Measurements from ENCODE around the gene UBE2U.
"Not testable (repeated sequence)": the region's sequence is repeated elsewhere in the genome, so short reads cannot be mapped to it uniquely, and the experiment has no call there.

UBE2U gene

DNA sequence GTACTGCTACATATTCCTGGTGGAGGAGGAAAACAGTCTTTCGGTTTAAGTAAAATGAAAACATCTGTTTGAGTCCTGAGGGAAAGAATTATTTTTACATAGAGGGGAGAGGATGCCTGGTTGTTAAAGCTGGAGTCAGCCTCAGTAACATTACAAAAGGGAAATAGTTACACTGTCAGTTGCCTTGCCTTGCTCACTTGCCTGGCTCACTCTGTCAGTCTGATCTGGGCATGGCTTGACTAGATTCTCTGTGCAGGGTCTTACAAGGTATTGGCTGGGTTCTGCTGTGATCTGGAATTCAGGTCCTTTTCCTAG is 8.4 kb upstream of the UBE2U start:
- Histone ChIP-seq H3K9ac (ENCODE audit: low read length) (no peak overlapping the region), H3K4me3 (ENCODE audit: low read length) (no peak overlapping the region), H3K9me3 (ENCODE audit: control insufficient read depth, low read length) (no peaks in the 10 kb centered on the region), H3K4me1 (ENCODE audit: control insufficient read depth, insufficient read depth, low read length) (no peaks in the 10 kb centered on the region), H3K27me3 (ENCODE audit: control insufficient read depth, insufficient read depth, low read length) (no peaks in the 10 kb centered on the region), H3K36me3 (ENCODE audit: control insufficient read depth, insufficient read depth, low read length) (no peaks in the 10 kb centered on the region)

DNA sequence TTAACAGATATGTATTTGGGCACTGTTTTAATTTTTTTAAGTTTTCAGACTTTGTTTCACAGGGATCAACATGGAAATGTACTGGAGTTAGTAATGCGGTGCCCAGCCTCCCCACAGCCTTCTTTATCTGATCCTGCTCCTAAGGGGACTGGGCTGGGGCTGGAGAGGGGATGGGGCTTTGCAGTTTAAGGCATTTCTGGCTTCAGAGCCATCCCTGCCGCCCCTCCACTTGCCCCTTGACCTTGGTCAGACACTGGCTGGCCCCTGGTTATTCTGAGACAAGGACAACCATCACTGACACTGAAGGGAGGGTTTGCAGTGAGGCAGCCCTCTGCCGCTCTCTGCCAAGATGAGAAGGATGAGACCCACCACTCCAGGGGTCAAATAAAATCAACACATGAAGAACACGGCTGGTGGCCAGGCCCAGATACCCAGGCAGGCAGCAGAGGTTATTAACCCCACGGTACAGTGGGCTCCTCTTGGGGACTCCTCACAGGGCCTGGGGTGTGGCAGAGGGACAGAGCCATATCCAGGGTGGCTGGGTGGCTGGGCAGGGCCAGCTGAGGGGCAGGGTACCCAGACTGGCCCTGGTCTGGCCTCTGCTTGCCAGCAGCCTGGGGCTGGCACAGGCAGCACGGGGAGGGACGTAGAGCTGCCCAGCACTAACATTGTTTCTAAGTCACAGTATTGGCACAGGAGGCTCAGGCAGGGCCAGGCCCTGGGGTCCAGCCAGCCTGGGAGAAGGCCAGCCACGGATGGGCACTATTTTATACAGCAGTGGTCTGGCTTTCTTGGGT is 7.2 kb upstream of the UBE2U start:
- Histone ChIP-seq H3K4me3 (ENCODE audit: low read length) (no peak overlapping the region), H3K27me3 (ENCODE audit: control insufficient read depth, insufficient read depth, low read length) (no peaks in the 10 kb centered on the region), H3K9me3 (ENCODE audit: control insufficient read depth, low read length) (no peaks in the 10 kb centered on the region), H3K36me3 (ENCODE audit: control insufficient read depth, insufficient read depth, low read length) (no peaks in the 10 kb centered on the region), H3K4me1 (ENCODE audit: control insufficient read depth, insufficient read depth, low read length) (no peaks in the 10 kb centered on the region), H3K9ac (ENCODE audit: low read length) (no peak overlapping the region)

DNA sequence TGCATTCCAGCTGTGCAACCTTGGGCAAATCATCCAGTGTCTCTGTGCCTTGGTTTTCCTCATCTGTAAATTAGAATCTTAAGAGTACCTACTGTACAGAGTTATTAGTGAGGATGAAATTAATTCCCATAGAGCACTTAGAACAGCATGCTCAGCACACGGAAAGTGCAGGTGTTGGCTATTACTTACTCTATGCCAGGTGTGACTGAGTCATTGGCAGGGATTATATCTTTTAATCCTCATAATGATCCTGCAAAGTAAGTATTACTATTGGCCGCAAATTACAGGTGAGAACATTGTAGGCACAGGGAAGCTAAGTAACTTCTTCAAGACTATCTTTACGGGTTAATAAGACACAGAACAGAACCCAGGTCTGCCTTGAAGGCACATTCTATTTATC is 6.3 kb upstream of the UBE2U start:
- H3K9me3 ChIP-seq (ENCODE audit: control insufficient read depth, low read length), result no peaks in the 10 kb centered on the region
- H3K9ac ChIP-seq (ENCODE audit: low read length), result no peak overlapping the region
- no peaks in the 10 kb centered on the region for H3K4me1 ChIP-seq (ENCODE audit: control insufficient read depth, insufficient read depth, low read length)
- H3K4me3 ChIP-seq (ENCODE audit: low read length), result no peak overlapping the region
- no peaks in the 10 kb centered on the region for H3K27me3 ChIP-seq (ENCODE audit: control insufficient read depth, insufficient read depth, low read length)
- H3K36me3 ChIP-seq (ENCODE audit: control insufficient read depth, insufficient read depth, low read length), result no peaks in the 10 kb centered on the region

DNA sequence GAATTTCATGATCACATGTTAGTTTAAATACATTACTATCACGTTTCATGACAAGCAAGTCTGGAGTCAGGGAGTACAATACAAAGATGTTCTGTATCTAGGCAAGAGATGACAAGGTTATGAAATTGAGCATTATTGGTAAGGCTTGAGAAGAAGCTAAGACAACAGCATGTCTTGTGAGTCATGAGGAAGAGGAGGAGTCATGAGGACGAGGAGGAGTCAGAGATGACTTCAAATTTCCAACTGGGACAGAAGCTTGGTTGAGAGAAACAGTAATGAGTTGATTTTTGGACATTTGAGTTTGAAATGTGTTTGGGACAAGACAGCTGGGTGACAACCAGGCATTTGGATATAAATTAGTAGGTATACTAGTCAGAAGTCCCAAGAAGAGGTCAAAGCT is 4.3 kb upstream of the UBE2U start:
- Histone ChIP-seq H3K4me3 (ENCODE audit: low read length) (no peak overlapping the region), H3K4me1 (ENCODE audit: control insufficient read depth, insufficient read depth, low read length) (no peaks in the 10 kb centered on the region), H3K36me3 (ENCODE audit: control insufficient read depth, insufficient read depth, low read length) (no peaks in the 10 kb centered on the region), H3K9ac (ENCODE audit: low read length) (no peak overlapping the region), H3K9me3 (ENCODE audit: control insufficient read depth, low read length) (no peaks in the 10 kb centered on the region), H3K27me3 (ENCODE audit: control insufficient read depth, insufficient read depth, low read length) (no peaks in the 10 kb centered on the region)

DNA sequence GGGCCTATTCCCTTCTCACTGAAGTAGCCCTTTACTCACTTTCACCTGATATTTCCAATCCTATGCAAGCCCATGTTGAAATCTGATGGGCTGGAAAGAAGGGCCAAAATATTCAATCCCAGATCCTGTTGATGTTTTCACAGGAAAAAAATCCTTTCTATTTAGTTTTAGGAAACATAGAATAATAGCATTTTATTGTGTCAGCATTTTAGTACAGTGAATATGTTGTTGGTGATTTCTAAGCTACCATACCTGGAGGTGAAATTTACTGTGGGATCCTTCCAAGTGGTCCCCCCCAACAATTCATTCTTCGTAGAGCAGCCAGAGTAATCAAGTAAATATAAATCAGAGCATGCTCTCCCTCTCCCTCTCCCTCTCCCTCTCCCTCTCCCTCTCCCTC is 3.4 kb upstream of the UBE2U start:
- H3K27me3 ChIP-seq (ENCODE audit: control insufficient read depth, insufficient read depth, low read length), result no peaks in the 10 kb centered on the region
- no peaks in the 10 kb centered on the region for H3K36me3 ChIP-seq (ENCODE audit: control insufficient read depth, insufficient read depth, low read length)
- H3K9me3 ChIP-seq (ENCODE audit: control insufficient read depth, low read length), result no peaks in the 10 kb centered on the region
- no peaks in the 10 kb centered on the region for H3K4me1 ChIP-seq (ENCODE audit: control insufficient read depth, insufficient read depth, low read length)
- no peak overlapping the region for H3K4me3 ChIP-seq (ENCODE audit: low read length)
- H3K9ac ChIP-seq (ENCODE audit: low read length), result no peak overlapping the region

DNA sequence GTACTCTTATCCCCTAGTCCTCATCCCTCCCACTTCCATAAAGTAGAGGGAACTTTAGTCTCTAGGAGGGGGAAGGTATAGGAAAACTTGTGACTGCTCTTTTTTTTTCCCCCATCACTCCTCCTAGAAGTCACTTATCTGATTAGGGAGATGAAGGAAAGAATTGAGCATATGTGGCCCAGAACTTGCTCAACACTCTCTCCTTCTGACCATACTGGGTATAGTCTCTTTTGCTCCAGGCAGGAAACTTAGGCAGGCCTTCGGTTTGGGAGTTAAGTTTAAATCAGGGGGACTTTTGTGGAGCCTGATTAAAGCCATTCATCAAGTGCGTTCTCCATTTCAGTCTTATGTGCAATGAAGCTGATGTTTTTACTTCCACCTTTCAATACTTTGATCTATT is 5.8 kb downstream of the UBE2U start:
- Histone ChIP-seq H3K36me3 (ENCODE audit: control insufficient read depth, insufficient read depth, low read length) (no peaks in the 10 kb centered on the region), H3K27me3 (ENCODE audit: control insufficient read depth, insufficient read depth, low read length) (no peaks in the 10 kb centered on the region), H3K4me1 (ENCODE audit: control insufficient read depth, insufficient read depth, low read length) (no peaks in the 10 kb centered on the region), H3K9ac (ENCODE audit: low read length) (no peak overlapping the region), H3K9me3 (ENCODE audit: control insufficient read depth, low read length) (no peaks in the 10 kb centered on the region), H3K4me3 (ENCODE audit: low read length) (no peak overlapping the region)

DNA sequence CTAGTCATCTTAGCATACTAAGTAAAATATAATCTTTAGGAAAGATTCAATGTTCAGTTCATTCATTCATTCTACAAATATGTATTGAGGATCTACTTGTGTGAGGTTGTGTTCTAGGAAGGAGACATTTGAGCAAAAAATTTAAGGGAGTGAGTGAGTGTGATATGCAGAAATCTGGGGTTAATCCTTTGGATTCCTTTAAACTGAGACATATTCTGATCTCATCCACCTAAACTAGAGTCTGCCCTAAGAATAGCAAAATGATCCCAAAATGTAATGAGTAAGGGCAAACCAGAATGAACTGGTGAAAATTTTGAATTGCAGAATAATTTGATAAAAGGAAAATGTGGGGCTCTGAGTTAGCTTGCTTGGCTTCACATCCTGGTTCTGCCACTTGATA is 8.6 kb downstream of the UBE2U start:
- no peak overlapping the region for H3K4me3 ChIP-seq (ENCODE audit: low read length)
- H3K9ac ChIP-seq (ENCODE audit: low read length), result no peak overlapping the region
- no peaks in the 10 kb centered on the region for H3K36me3 ChIP-seq (ENCODE audit: control insufficient read depth, insufficient read depth, low read length)
- H3K27me3 ChIP-seq (ENCODE audit: control insufficient read depth, insufficient read depth, low read length), result no peaks in the 10 kb centered on the region
- H3K4me1 ChIP-seq (ENCODE audit: control insufficient read depth, insufficient read depth, low read length), result no peaks in the 10 kb centered on the region
- no peaks in the 10 kb centered on the region for H3K9me3 ChIP-seq (ENCODE audit: control insufficient read depth, low read length)

DNA sequence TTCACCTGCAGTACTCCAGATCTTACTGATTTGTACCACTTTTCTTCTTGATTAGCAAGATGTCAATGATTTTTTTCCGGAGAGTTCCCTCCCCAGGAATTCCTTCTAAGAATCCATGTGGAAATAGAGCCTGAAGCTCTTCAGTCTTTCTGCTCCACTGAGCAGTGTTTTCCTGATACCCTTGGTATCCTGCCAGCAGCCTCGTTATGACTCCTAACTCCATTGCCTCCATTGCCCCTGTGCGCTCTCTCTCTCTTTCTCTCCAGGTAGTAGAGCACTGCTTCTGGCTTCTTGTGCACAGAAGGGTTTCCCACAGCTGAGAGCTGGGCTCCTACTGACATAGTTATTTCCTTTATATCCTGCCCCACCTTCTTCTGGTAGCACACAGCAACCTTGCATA is 12.2 kb downstream of the UBE2U start:
- Histone ChIP-seq H3K4me1 (ENCODE audit: control insufficient read depth, insufficient read depth, low read length) (no peaks in the 10 kb centered on the region), H3K4me3 (ENCODE audit: low read length) (no peak overlapping the region), H3K9me3 (ENCODE audit: control insufficient read depth, low read length) (no peaks in the 10 kb centered on the region), H3K9ac (ENCODE audit: low read length) (no peak overlapping the region), H3K27me3 (ENCODE audit: control insufficient read depth, insufficient read depth, low read length) (no peaks in the 10 kb centered on the region), H3K36me3 (ENCODE audit: control insufficient read depth, insufficient read depth, low read length) (no peaks in the 10 kb centered on the region)

DNA sequence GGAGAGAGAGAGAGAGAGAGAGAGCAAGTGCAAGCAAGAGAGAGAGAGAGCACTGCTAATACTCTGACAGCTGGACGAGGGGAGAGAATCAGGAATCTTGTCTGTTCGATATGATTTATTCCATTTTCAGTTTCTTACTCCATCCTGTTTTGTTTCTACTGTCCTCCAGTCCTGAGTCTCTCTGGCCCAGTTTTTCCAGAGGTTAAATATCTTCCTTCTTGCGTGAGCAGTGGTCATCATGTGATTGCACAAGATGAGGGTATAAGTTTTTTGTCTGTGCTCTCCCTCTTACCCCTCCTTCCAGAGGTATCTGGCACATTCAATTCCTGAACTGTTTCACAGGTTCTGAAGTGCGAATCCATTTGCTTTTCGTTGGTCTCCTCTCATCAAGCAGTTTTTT is 16.8 kb downstream of the UBE2U start:
- no peak overlapping the region for H3K9ac ChIP-seq (ENCODE audit: low read length)
- H3K9me3 ChIP-seq (ENCODE audit: control insufficient read depth, low read length), result no peaks in the 10 kb centered on the region
- no peaks in the 10 kb centered on the region for H3K4me1 ChIP-seq (ENCODE audit: control insufficient read depth, insufficient read depth, low read length)
- no peak overlapping the region for H3K4me3 ChIP-seq (ENCODE audit: low read length)
- H3K27me3 ChIP-seq (ENCODE audit: control insufficient read depth, insufficient read depth, low read length), result no peaks in the 10 kb centered on the region
- no peaks in the 10 kb centered on the region for H3K36me3 ChIP-seq (ENCODE audit: control insufficient read depth, insufficient read depth, low read length)

DNA sequence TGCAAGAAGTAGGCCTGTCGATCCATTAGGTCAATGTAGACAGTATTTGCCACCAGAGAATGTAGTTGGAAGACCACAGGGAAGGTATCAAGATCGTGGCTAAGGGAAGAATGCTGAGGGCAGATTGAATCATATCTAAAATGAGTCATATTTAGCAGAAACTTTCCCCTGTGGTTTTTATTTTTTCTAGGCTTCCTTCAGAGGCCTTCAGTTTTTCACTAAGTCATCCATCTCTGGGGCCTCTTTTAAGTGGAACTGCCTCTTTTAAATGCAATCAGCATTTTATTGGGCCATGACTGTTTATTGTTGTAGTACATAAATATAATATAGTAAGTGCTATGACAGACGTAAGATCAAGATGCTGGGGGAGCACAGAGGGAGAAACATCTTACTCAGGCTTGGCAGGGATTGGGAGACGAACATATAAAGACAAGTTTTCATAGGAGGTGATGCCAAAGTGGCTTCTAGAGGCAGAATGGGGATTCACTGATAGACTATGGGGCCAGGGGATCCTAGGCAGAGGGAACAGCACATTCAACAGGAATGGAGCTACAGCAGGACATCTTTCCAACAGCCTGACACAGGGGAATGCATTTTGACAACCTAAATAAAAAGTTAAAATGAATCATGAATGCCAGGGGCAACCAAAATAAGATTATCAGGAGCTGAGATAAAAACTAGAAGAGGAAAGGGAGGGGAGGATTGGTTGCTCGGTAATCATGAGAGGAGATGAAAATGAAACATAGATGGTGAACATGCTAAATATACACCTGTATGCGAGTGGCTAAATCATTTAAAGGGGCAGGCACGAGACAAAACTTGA is 20.1 kb downstream of the UBE2U start:
- H3K4me1 ChIP-seq (ENCODE audit: control insufficient read depth, insufficient read depth, low read length), result no peaks in the 10 kb centered on the region
- no peak overlapping the region for H3K9ac ChIP-seq (ENCODE audit: low read length)
- no peaks in the 10 kb centered on the region for H3K36me3 ChIP-seq (ENCODE audit: control insufficient read depth, insufficient read depth, low read length)
- no peaks in the 10 kb centered on the region for H3K27me3 ChIP-seq (ENCODE audit: control insufficient read depth, insufficient read depth, low read length)
- H3K4me3 ChIP-seq (ENCODE audit: low read length), result no peak overlapping the region
- no peaks in the 10 kb centered on the region for H3K9me3 ChIP-seq (ENCODE audit: control insufficient read depth, low read length)

DNA sequence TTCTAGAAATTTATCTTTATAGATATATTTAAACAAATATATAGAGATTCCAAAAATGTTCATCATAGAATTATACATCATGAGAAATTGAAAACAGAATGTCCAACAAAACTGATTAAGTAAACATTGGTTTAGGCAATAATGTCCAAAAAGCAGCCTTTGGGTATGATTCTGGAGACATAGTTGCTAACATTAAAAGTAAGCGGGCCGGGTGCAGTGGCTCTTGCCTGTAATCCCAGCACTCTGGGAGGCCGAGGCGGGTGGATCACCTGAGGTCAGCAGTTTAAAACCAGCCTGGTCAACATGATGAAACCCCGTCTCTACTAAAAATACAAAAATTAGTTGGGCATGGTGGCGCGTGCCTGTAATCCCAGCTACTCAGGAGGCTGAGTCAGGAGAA is 20.8 kb downstream of the UBE2U start:
- not testable (repeated sequence) for H3K27me3 ChIP-seq (ENCODE audit: control insufficient read depth, insufficient read depth, low read length); H3K36me3 ChIP-seq (ENCODE audit: control insufficient read depth, insufficient read depth, low read length); H3K4me1 ChIP-seq (ENCODE audit: control insufficient read depth, insufficient read depth, low read length); H3K4me3 ChIP-seq (ENCODE audit: low read length); H3K9ac ChIP-seq (ENCODE audit: low read length); H3K9me3 ChIP-seq (ENCODE audit: control insufficient read depth, low read length)

DNA sequence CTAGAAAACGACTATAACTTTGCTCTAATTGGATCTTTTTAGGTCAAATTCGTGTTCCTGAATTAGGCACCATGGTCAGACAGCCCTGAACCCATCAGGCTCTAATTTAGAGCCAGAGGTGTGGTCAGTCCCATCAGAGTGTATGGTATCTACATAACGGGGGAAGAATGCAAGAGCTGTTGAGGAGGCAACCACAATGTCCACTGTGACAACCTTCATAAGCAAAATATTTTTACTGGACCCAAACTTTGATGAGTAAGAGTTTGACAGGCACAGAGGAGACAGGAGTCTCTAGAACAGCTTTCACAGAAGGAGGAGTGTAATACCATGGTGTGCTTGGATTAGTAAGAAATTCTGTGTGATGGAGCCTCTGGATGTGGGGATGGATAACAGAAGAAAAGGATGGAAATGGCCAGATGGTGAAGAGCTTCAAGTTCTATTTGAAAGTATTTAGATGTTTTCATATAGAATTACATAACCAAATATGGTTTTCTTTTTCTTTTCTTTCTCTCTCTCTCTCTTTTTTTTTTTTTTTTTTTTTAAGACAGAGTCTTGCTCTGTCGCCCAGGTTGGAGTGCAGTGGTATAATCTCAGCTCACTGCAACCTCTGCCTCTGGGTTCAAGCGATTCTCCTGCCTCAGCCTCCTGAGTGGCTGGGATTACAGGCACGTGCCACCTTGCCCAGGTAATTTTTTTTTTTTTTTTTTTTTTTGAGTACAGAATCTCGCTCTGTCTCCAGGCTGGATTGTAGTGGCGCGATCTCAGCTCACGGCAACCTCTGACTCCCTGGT is 24.9 kb downstream of the UBE2U start:
- Histone ChIP-seq H3K4me1 (ENCODE audit: control insufficient read depth, insufficient read depth, low read length) (no peaks in the 10 kb centered on the region), H3K4me3 (ENCODE audit: low read length) (no peak overlapping the region), H3K9me3 (ENCODE audit: control insufficient read depth, low read length) (no peaks in the 10 kb centered on the region), H3K9ac (ENCODE audit: low read length) (no peak overlapping the region), H3K36me3 (ENCODE audit: control insufficient read depth, insufficient read depth, low read length) (no peaks in the 10 kb centered on the region), H3K27me3 (ENCODE audit: control insufficient read depth, insufficient read depth, low read length) (no peaks in the 10 kb centered on the region)

Data from mucosa of stomach (tissue), 1 donor.